Epithelial cell of esophagus (primary cell): ENCODE data around the gene CPM.
"Not testable (repeated sequence)": the region's sequence is repeated elsewhere in the genome, so short reads cannot be mapped to it uniquely, and the experiment has no call there.

Experiments
- DNase-seq: peaks from one replicate; pipeline ENCODE4 v3.0.0; 2010; ENCODE audit warnings: low read depth
- H3K4me3 ChIP-seq: 2 replicates; pipeline ENCODE4 v1.5.1; 2011; ENCODE audit warnings: mild to moderate bottlenecking, low read length, control low read depth
- CTCF ChIP-seq: IDR thresholded peaks from 2 replicates; pipeline ENCODE4 v1.5.1; 2011; ENCODE audit warnings: low read depth, mild to moderate bottlenecking, low read length, control low read depth, inconsistent platforms; ENCODE audit not compliant: insufficient read depth; ENCODE audit errors: missing control alignments

Gene CPM

DNA sequence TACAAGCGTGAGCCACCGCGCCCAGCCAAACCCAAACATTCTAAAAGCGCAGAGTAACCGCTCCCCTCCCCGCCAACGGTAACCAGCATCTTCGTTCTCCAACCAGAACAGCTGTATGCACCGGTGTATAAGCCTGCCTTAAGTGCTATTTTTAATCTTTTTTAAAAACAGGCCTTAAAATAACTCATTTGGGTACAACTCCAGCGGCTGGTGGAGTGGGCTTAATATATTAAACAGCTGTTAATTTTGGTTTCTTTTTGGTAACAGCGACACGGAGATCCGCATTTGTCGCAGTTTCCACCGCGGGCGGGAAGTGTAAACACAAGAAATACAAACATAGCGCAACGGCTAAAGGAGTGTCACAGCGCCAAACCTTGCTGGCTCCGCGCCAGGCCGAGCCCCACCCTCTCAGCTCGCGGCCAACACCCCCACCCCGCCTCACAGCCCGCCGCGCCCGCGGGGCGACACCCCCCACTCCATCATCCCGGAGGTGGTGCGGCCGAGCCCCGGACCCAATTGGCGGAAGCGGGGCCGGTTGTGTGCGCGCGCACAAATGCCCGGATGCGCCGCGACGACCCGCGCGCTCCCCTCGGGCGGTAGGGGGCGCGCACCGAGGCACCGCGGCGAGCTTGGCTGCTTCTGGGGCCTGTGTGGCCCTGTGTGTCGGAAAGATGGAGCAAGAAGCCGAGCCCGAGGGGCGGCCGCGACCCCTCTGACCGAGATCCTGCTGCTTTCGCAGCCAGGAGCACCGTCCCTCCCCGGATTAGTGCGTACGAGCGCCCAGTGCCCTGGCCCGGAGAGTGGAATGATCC, 125.2 kb downstream of the CPM start, which contains the start of gene MDM2:
MDM2 (plus strand) TSS at position 602 of the 812 bp plus-strand sequence. CDS start 301 bp downstream, outside the sequence.
- TF ChIP-seq CTCF = peak; percentile 36

GRCh38 chr12:68807274-68807575, 125.7 kb downstream of the CPM start:
- not testable (repeated sequence) for DNase-seq
- H3K4me3 ChIP-seq = peak overlapping the region; percentile 96

More for the DNA sequence above, 125.2 kb downstream of the CPM start, which contains the start of gene MDM2:
- DNase-seq = peak; percentile 87
- H3K4me3 ChIP-seq = peak within 1 kb of the TSS; percentile 96

DNA sequence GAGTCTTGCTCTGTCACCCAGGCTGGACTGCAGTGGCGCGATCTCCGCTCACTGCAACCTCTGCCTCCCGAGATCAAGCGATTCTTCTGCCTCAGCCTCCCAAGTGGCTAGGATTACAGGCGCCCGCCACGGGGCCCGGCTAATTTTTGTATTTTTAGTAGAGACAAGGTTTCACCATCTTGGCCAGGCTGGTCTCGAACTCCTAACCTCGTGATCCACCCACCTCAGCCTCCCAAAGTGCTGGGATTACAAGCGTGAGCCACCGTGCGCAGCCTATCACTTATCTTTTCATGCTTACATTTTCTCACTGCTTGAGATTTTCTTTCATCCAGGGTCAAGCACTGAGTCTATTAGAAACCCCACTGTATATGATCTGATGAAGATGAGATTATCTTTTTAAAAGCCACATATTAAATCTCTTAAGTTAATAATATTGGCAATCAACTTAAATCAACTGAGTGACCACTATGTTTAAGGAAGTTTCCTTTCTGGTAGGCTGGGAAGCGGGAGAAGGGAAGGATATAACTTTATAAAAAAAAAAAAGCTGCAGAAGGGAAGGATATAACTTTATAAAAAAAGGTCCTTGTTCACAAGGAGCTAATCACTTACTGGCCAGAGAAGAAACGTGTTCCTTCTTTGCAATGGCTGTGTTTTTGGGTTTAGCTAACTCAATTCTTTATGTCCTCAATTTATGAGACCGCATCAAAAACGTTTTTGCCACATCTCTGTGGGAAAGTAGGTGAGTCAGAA, 126.3 kb downstream of the CPM start:
- TF ChIP-seq CTCF = no peak
- no peak for DNase-seq
- H3K4me3 ChIP-seq = no peak overlapping the region

DNA sequence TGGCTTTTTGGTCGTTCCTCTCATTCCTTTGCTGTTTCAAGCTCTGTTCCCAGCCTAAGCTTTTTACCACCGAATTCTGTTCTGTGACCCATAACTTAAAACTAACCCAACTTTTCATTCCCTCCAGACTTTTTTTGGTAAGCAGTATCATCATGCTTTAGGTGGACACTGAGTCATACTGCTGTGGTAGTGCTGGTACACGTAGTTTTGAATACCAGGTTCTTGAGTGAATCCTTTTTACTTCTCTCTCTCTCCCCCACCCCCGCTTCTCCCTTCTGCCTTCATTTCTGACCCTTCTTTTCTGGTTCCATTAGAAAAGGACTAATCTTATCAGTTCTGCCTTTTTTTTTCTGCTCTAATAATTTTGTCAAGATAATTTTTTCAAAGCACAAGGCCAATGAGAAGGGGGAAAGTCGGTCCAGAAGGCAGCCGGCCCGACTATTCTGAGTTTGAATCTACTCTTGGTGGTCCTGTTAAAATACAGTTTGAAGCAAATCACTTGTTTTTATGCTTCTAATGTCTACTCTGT, 127.3 kb downstream of the CPM start:
- TF ChIP-seq CTCF = no peak
- no peak overlapping the region for H3K4me3 ChIP-seq
- DNase-seq = peak; percentile 72

DNA sequence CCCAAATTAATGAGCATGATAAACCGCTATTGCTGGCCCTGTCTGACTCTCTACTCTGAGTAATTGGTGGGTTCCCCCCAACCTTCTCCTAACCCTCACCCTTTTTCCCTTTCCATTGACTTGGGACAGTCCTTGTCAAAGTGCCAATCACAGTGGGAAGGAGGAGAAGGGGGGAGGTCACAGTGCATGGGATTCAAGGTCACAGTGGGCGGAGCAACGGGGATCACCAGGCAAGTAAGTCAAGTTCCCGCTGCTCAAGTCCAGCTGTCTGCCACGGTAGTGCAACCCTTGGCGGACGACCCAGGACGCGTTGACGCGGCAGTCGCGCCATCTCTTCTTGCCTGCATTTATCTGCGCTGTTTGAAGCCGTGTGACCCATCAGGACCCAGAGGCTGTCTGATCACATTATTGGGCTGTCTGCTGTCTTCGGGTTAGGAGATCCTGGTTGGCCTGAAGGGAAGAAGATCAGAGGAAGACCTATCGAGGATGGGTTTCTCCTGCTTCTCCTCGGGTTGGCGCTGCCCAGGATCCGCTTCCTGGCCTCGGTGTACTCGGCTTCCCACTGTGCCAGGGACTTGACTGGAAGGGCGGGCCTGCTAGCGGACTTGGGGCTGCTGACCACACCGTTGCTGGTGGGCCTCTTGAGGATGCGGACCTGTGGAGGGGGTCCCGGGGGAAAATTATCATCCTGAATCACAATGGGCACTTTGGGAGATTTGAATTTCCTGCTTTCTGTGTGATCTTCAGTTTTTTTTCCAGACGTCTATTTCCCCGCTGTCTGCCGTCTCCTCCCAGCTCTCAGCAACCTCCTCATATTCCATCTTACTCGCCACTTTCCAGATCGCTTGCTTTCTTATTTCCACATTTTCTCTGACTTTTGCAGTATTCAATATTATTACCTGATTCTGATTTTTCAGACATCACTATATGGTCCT, 128.0 kb downstream of the CPM start:
- TF ChIP-seq CTCF = no peak
- H3K4me3 ChIP-seq = no peak overlapping the region
- DNase-seq = no peak

GRCh38 chr12:68803948-68804656, 128.9 kb downstream of the CPM start:
- TF ChIP-seq CTCF = no peak
- H3K4me3 ChIP-seq = no peak overlapping the region
- no peak for DNase-seq

DNA sequence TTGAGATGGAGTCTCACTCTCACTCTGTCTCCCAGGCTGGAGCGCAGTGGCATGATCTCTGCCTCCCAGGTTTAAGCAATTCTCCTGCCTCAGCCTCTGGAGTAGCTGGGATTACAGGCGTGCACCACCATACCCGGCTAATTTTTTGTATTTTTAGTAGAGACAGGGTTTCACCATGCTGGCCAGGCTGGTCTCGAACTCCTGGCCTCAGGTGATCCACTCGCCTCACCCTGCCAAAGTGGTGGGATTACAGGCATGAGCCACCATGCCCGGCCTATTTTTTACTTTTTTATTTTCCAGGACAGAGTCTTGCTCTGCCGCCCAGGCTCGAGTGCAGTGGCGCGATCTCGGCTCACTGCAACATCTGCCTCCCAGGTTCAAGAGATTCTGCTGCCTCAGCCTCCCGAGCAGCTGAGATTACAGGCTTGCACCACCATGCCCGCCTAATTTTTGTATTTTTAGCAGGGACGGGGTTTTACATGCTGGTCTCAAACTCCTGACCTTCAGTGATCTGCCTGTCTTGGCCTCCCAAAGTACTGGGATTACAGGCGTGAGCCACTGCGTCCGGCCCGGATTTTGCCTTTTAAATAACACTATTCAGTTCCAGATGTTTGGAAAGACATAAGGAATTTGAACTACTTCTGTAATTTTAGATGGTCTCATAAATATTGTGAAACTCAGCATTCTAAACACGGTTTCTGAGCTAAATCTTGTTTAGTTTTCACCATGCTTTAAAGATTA, 129.9 kb downstream of the CPM start:
- DNase-seq, H3K4me3 ChIP-seq: not testable (repeated sequence)

DNA sequence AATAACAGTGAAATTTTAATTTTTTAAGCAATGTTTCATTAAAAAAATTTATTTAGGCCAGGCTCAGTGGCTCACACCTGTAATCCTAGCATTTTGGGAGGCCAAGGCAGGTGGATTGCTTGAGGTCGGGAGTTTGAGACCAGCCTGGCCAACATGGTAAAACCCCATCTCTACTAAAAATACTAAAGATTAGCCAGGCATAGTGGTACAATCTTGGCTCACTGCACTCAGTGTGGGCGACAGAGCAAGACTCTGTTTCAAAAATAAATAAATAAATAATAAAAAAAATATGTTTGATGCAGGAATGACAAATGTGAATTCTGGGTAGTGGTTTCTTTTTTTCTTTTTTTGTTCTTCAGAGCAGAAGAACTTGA, 130.6 kb downstream of the CPM start:
- DNase-seq, H3K4me3 ChIP-seq: not testable (repeated sequence)
